Measurements from ENCODE around the gene PI4KA.
"Not testable (repeated sequence)": the region's sequence is repeated elsewhere in the genome, so short reads cannot be mapped to it uniquely, and the experiment has no call there.

DNA sequence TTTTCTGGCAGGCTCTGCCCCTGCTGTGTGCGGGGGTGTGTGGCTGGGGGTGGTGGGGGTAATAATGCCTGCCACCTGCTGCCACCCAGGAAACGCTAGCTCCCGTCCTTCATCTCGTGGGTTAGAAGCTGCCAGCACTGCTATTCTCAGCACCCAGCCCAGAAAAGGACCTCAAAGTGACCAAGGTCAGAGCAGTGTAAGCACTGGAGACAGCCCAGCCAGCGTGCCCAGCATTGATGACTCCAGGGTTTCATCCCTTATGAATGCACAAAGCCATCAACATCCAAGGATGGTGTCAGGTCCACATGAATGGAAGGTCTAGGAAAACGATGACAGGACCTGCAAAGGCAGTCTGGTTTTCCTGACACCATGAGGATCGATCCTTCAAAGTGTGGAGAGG lies 140.6 kb downstream of the PI4KA start:
- not testable (repeated sequence) for TF ChIP-seq POLR2A (IDR thresholded peaks at IDR 0.05; ENCODE audit: low read length); GATA1 (IDR thresholded peaks at IDR 0.05; ENCODE audit: low read depth, low read length)
